ENCODE measurements around the gene ADARB2. TPM values are rescaled to one million over a fixed set of nuclear protein-coding genes. Genes with fewer than 3 reads are reported as not detected.

The ADARB2 gene
- polyA plus RNA-seq, 3 donors, result not detected

DNA sequence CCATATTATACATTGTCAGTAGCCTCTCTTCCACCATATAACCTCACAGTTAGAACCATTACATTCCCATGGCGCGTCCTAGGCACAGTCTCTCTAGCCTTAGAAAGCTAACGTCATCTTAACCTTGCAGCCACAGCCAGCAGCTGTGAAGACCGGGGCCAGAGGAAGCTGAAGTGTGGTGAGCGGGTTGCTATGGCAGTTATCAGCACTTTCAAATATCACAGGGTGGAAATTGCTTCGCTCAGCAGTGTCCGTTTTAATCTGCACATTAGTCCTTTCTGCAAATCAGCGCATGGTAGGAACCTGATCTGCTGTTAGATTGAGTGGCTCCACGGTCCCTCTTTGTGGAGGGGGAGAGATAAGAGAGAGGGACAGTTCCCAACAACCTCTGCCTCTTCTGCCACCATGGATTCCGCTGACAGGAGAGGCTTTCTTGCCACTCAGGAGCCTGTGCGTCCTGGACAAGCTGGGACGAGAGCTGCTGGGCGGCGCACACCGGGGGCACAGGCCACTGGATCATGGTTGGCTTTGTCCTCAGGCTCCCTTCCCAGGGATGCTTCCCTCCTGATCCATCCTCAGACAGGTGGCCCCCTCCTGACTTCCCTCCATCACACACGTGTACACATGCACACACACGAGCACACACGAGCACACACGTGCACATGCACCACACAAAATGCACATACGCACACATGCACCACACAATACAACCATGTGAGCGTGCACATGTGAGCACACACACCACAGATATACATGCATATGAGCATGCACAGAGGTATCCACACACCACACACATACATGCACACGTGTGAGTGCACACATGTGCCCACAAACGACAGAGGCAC, 587.3 kb downstream of the ADARB2 start:
- H3K4me3 ChIP-seq (replicated peaks in 1 of 3; ENCODE audit: low read depth in 2 of 3, low read length in 3 of 3), result no peak overlapping the region
- no peak for DNase-seq
- no peaks in the 10 kb centered on the region for H3K27me3 ChIP-seq (ENCODE audit: control insufficient read depth in 2 of 2, insufficient read depth in 2 of 2, low read length in 2 of 2)
- H3K79me2 ChIP-seq (ENCODE audit: insufficient read depth, low read length), result no peaks in the 10 kb centered on the region
- no peak overlapping the region for H3K4me2 ChIP-seq (replicated peaks; ENCODE audit: extremely low read depth, low read length, poor library complexity, severe bottlenecking)
- H2AFZ ChIP-seq (ENCODE audit: insufficient read depth, low read depth, low read length, poor library complexity, severe bottlenecking), result no peak overlapping the region
- Mint-ChIP-seq H3K27me3 (ENCODE audit: low read depth in 3 of 3) (peaks cover 0 to 11% (median 1%) of the 10 kb centered on the region in 3 donors), H3K27ac (no peak overlapping the region), H3K4me3 (no peak overlapping the region), H3K4me1 (no peaks in the 10 kb centered on the region), H3K36me3 (no peaks in the 10 kb centered on the region), H3K9me3 (peaks cover 13 to 21% (median 16%) of the 10 kb centered on the region in 7 donors)
- H3K4me1 ChIP-seq (ENCODE audit: control insufficient read depth in 1 of 2, insufficient read depth in 2 of 2, low read length in 2 of 2), result no peaks in the 10 kb centered on the region
- H3K36me3 ChIP-seq (replicated peaks in 1 of 2; ENCODE audit: control insufficient read depth in 1 of 2, insufficient read depth in 2 of 2, low read length in 2 of 2), result no peaks in the 10 kb centered on the region
- peaks cover 13 to 14% of the 10 kb centered on the region in 2 donors for H3K9me3 ChIP-seq (replicated peaks in 1 of 2; ENCODE audit: control insufficient read depth in 1 of 2, insufficient read depth in 1 of 2, low read length in 2 of 2)
- intact Hi-C loops (cut with micrococcal nuclease), result no loop called here
- H3K27ac ChIP-seq (ENCODE audit: low read depth in 1 of 2, low read length in 2 of 2), result no peak overlapping the region
- 69% methylated on average over 14 of the region's 23 CpGs for WGBS (ENCODE audit: insufficient coverage)
- TF ChIP-seq, protein P1, sequence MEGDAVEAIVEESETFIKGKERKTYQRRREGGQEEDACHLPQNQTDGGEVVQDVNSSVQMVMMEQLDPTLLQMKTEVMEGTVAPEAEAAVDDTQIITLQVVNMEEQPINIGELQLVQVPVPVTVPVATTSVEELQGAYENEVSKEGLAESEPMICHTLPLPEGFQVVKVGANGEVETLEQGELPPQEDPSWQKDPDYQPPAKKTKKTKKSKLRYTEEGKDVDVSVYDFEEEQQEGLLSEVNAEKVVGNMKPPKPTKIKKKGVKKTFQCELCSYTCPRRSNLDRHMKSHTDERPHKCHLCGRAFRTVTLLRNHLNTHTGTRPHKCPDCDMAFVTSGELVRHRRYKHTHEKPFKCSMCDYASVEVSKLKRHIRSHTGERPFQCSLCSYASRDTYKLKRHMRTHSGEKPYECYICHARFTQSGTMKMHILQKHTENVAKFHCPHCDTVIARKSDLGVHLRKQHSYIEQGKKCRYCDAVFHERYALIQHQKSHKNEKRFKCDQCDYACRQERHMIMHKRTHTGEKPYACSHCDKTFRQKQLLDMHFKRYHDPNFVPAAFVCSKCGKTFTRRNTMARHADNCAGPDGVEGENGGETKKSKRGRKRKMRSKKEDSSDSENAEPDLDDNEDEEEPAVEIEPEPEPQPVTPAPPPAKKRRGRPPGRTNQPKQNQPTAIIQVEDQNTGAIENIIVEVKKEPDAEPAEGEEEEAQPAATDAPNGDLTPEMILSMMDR (IDR thresholded peaks at IDR 0.05), result no peak
- no peaks in the 10 kb centered on the region for H4K20me1 ChIP-seq (ENCODE audit: insufficient read depth, low read length)
- H3K9ac ChIP-seq (ENCODE audit: insufficient read depth, low read length, poor library complexity, severe bottlenecking), result no peak overlapping the region

DNA sequence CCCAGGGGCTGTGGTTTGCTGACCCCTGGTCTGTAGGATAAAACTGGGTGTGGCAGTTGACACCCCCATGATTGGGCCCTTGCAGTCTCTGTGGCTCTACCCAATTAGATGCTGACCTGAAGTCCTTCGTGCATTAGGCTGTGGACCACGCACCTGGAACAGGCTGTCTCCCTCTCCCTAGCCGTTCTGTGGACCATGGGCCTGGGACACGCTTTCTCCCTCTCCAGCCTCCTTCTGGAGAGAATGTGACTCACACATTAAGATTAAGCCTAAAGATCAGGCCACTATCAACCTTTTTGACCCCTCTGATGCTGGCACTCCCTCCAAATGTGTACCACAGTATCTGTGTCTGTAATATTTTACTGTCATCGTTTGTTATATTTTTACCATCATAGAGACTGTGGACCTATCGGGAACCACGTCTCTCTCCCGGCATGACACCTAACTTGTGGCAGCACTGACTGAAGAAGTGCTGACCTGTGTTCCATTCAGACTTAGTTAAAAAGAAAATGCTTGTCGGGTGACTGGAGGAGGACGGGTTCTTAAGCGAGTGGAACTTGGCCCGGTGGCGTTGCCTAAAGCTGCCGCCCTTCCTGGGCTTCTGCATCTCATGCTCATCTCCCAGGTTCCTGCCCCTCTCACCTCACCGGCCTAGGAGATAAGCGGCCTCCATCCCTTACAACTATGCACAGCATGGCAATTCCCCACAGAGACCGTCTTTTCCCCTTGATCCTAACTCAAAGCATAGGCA, 588.3 kb downstream of the ADARB2 start:
- no peak overlapping the region for H3K27ac ChIP-seq (ENCODE audit: low read depth in 1 of 2, low read length in 2 of 2)

More for the DNA sequence above, 588.3 kb downstream of the ADARB2 start:
- no peak overlapping the region for H3K4me3 Mint-ChIP-seq
- intact Hi-C loops (cut with micrococcal nuclease), result no loop called here
- H3K4me3 ChIP-seq (replicated peaks in 1 of 3; ENCODE audit: low read depth in 2 of 3, low read length in 3 of 3), result no peak overlapping the region
- no peaks in the 10 kb centered on the region for H3K79me2 ChIP-seq (ENCODE audit: insufficient read depth, low read length)
- H3K4me2 ChIP-seq (replicated peaks; ENCODE audit: extremely low read depth, low read length, poor library complexity, severe bottlenecking), result no peak overlapping the region
- no peak for DNase-seq
- TF ChIP-seq, protein P1 (IDR thresholded peaks at IDR 0.05), result no peak
- H3K27me3 ChIP-seq (ENCODE audit: control insufficient read depth in 2 of 2, insufficient read depth in 2 of 2, low read length in 2 of 2), result no peaks in the 10 kb centered on the region
- H3K4me1 Mint-ChIP-seq, result no peaks in the 10 kb centered on the region
- no peak overlapping the region for H3K9ac ChIP-seq (ENCODE audit: insufficient read depth, low read length, poor library complexity, severe bottlenecking)
- no peaks in the 10 kb centered on the region for H3K36me3 Mint-ChIP-seq
- WGBS (ENCODE audit: insufficient coverage), result 97% methylated on average over 14 of the region's 17 CpGs
- H3K36me3 ChIP-seq (replicated peaks in 1 of 2; ENCODE audit: control insufficient read depth in 1 of 2, insufficient read depth in 2 of 2, low read length in 2 of 2), result no peaks in the 10 kb centered on the region
- H3K27me3 Mint-ChIP-seq (ENCODE audit: low read depth in 3 of 3), result peaks cover 0 to 11% (median 1%) of the 10 kb centered on the region in 3 donors
- no peaks in the 10 kb centered on the region for H4K20me1 ChIP-seq (ENCODE audit: insufficient read depth, low read length)
- peaks cover 13 to 14% of the 10 kb centered on the region in 2 donors for H3K9me3 ChIP-seq (replicated peaks in 1 of 2; ENCODE audit: control insufficient read depth in 1 of 2, insufficient read depth in 1 of 2, low read length in 2 of 2)
- peaks cover 13 to 23% (median 17%) of the 10 kb centered on the region in 7 donors for H3K9me3 Mint-ChIP-seq
- H3K27ac Mint-ChIP-seq, result no peak overlapping the region
- H3K4me1 ChIP-seq (ENCODE audit: control insufficient read depth in 1 of 2, insufficient read depth in 2 of 2, low read length in 2 of 2), result no peaks in the 10 kb centered on the region
- H2AFZ ChIP-seq (ENCODE audit: insufficient read depth, low read depth, low read length, poor library complexity, severe bottlenecking), result no peak overlapping the region
